GM12878 (cell line): Measurements from ENCODE around the gene SEMA4F. TPM values are rescaled to one million over a fixed set of nuclear protein-coding genes. Genes with fewer than 3 reads are reported as not detected.

Experiments
- ATAC-seq: fragments of 200-7000 bp; cut with Tn5 transposase; 3 replicates; pipeline ENCODE4 v1.9.1; 2020; ENCODE audit warnings: mild to moderate bottlenecking, moderate library complexity
- BruUV-seq: library from RNA; stranded (reverse); fragments of 400-500 nt; replicated peaks from 2 replicates; lab custom pipeline; 2021; lab: Mats Ljungman, UMichigan
- CTCF ChIA-PET: fragments of 300-600 bp; sonication (Branson Sonifier 250); formaldehyde crosslinking; extraction: SDS; loops from one replicate; lab custom pipeline; 2021; ENCODE audit warnings: inconsistent platforms; lab: Yijun Ruan, JAX
- POLR2A ChIA-PET: fragments of 350-600 bp; formaldehyde crosslinking; extraction: SDS; loops from one replicate; lab custom pipeline; 2021; ENCODE audit warnings: inconsistent platforms; lab: Charles Lee
- RAD21 ChIA-PET: fragments of 300-600 bp; sonication (Branson Sonifier 250); formaldehyde crosslinking; loops from one replicate; lab custom pipeline; 2023; ENCODE audit warnings: antibody characterized with exemption; ENCODE audit not compliant: unreplicated experiment; lab: Charles Lee
- SMC1A ChIA-PET: fragments of 300-600 bp; sonication (Branson Sonifier 250); formaldehyde crosslinking; loops from one replicate; lab custom pipeline; 2023; ENCODE audit not compliant: unreplicated experiment, uncharacterized antibody; lab: Charles Lee
- DNase-seq: peaks from one replicate; pipeline ENCODE4 v3.0.0-alpha.2; 2011; ENCODE audit warnings: low read depth, low spot score
- FAIRE-seq: peaks from 3 replicates; lab custom pipeline; 2011; peaks lifted over from hg19 to GRCh38; lab: Jason Lieb, UNC
- H2AFZ ChIP-seq: 2 replicates; pipeline ENCODE4 v1.6.0; 2011; ENCODE audit warnings: low read depth, low read length, control low read depth; ENCODE audit not compliant: control insufficient read depth
- H3K27ac ChIP-seq: 2 replicates; pipeline ENCODE4 v1.5.1; 2011; ENCODE audit warnings: control low read depth; ENCODE audit not compliant: control insufficient read depth, insufficient read depth
- H3K27me3 ChIP-seq, 2 experiments: replicated peaks in 1 of 2; 2 replicates each; pipeline versions ENCODE4 v1.6.0 to v1.6.1; 2011; ENCODE audit warnings: low read length in 1 of 2; ENCODE audit not compliant: control insufficient read depth in 2 of 2, insufficient read depth in 2 of 2
- H3K36me3 ChIP-seq, 2 experiments: 2 replicates each; pipeline ENCODE4 v1.5.1; 2011; ENCODE audit warnings: low read length in 1 of 2; ENCODE audit not compliant: control insufficient read depth in 2 of 2, insufficient read depth in 2 of 2
- H3K4me1 ChIP-seq: 2 replicates; pipeline ENCODE4 v1.6.1; 2011; ENCODE audit warnings: mild to moderate bottlenecking, low read length, moderate library complexity, mixed read lengths; ENCODE audit not compliant: control insufficient read depth, insufficient read depth
- H3K4me2 ChIP-seq: 2 replicates; pipeline ENCODE4 v1.6.0; 2011; ENCODE audit warnings: control low read depth; ENCODE audit not compliant: control insufficient read depth, insufficient read depth
- H3K4me3 ChIP-seq: fragments of 200-600 bp; sonication (generic); 2 replicates; pipeline ENCODE4 v1.5.1; 2016
- H3K79me2 ChIP-seq: 2 replicates; pipeline ENCODE4 v1.6.0; 2011; ENCODE audit warnings: low read length; ENCODE audit not compliant: control insufficient read depth, insufficient read depth
- H3K9ac ChIP-seq: 2 replicates; pipeline ENCODE4 v1.8.0; 2011; ENCODE audit warnings: low read length, control low read depth, mixed read lengths; ENCODE audit not compliant: control insufficient read depth, insufficient read depth
- H3K9me3 ChIP-seq: replicated peaks from 3 replicates; pipeline ENCODE4 v1.5.1; 2011; ENCODE audit warnings: mild to moderate bottlenecking, low read length; ENCODE audit not compliant: control insufficient read depth, insufficient read depth
- H4K20me1 ChIP-seq: 2 replicates; pipeline ENCODE4 v1.6.0; 2011; ENCODE audit not compliant: control insufficient read depth, insufficient read depth
- ASH2L ChIP-seq: fragments of 300-600, 200-600 bp; sonication (generic); IDR thresholded peaks from 2 replicates; pipeline ENCODE4 v1.6.1; 2017; ENCODE audit warnings: low read depth, mild to moderate bottlenecking, borderline replicate concordance
- BRCA1 ChIP-seq: IDR thresholded peaks from 2 replicates; pipeline ENCODE4 v1.6.1; 2011; ENCODE audit warnings: low read depth, low read length, improper control_type of control experiment
- CHD1 ChIP-seq: IDR thresholded peaks from 2 replicates; pipeline ENCODE4 v1.6.1; 2012; ENCODE audit warnings: low read depth, low read length, improper control_type of control experiment
- EGR1 ChIP-seq, 2 experiments: IDR thresholded peaks; 1 replicate in 1 of 2; 2 replicates in 1 of 2; pipeline ENCODE4 v1.6.1; 2011 to 2012; ENCODE audit warnings: low read depth in 2 of 2, low read length in 2 of 2, borderline replicate concordance in 1 of 2, mild to moderate bottlenecking in 1 of 2, moderate library complexity in 1 of 2
- KLF5 ChIP-seq: fragments of 450-650 bp; IDR thresholded peaks from 2 replicates; pipeline ENCODE4 v1.6.1; 2014; ENCODE audit warnings: mild to moderate bottlenecking; ENCODE audit not compliant: partially characterized antibody
- PRDM15 ChIP-seq: fragments of 450-650 bp; formaldehyde crosslinking; IDR thresholded peaks from 2 replicates; pipeline ENCODE4 v1.4.0; 2020; ENCODE audit warnings: mild to moderate bottlenecking, moderate library complexity
- RUNX3 ChIP-seq: IDR thresholded peaks from 2 replicates; pipeline ENCODE4 v1.6.1; 2012; ENCODE audit warnings: low read length, inconsistent platforms
- SMC3 ChIP-seq: IDR thresholded peaks from 2 replicates; pipeline ENCODE4 v1.6.1; 2011; ENCODE audit warnings: low read length, improper control_type of control experiment, borderline replicate concordance
- SP1 ChIP-seq: IDR thresholded peaks from one replicate; pipeline ENCODE4 v1.6.1; 2011; ENCODE audit warnings: low read depth, low read length
- SPI1 ChIP-seq: IDR thresholded peaks from 2 replicates; pipeline ENCODE4 v1.6.1; 2011; ENCODE audit warnings: low read depth, mild to moderate bottlenecking, low read length, moderate library complexity, borderline replicate concordance; ENCODE audit not compliant: insufficient read depth
- SRF ChIP-seq, 2 experiments: IDR thresholded peaks; 2 replicates each; pipeline ENCODE4 v1.6.1; 2011; ENCODE audit warnings: low read depth in 2 of 2, low read length in 2 of 2, mild to moderate bottlenecking in 1 of 2, moderate library complexity in 1 of 2
- TCF12 ChIP-seq: IDR thresholded peaks from 2 replicates; pipeline ENCODE4 v1.6.1; 2011; ENCODE audit warnings: low read depth, mild to moderate bottlenecking, low read length
- WGBS: methylation state at CpG from one replicate; pipeline ENCODE4 v1.1.6; 2016; ENCODE audit warnings: low lambda C conversion rate; ENCODE audit not compliant: insufficient replicate concordance, insufficient coverage; ENCODE audit errors: missing lambda C conversion rate; 5-methylcytosine and 5-hydroxymethylcytosine counted together
- in situ Hi-C: fragments of 300-500 bp; cut with MboI; formaldehyde crosslinking; loops from 9 replicates; pipeline ENCODE4 v1.14.3; 2018; ENCODE audit warnings: mixed read lengths
- intact Hi-C: fragments of 100-400 bp; cut with micrococcal nuclease; formaldehyde crosslinking; loops from one replicate; pipeline ENCODE4 v1.14.2; 2022; ENCODE audit not compliant: unreplicated experiment
- polyA plus RNA-seq, 11 experiments: library from polyadenylated mRNA; depleted of rRNA in 4 of 11; unstranded in 6 of 11; stranded (reverse) in 5 of 11; fragments of >200 nt; fragmentation: Nextera tagmentation in 4 of 11; fragmentation: Illumina TruSeq in 1 of 11; extraction: Ambion mirVana in 4 of 11; extraction: Trizol in 1 of 11; gene quantifications; 1 replicate in 1 of 11; 2 replicates in 10 of 11; pipeline versions ENCODE4 v1.2.1 to v1.2.3, GENCODE V29; 2011 to 2016; ENCODE audit warnings: inconsistent platforms in 2 of 11, missing spikeins in 2 of 11, low read depth in 1 of 11
- total RNA-seq, 4 experiments: library from RNA; depleted of rRNA in 3 of 4; stranded (reverse); fragments of >200 nt in 3 of 4; fragmentation: Illumina TruSeq in 1 of 4; extraction: Trizol in 1 of 4; gene quantifications; 2 replicates each; pipeline versions ENCODE4 v1.2.1 to v1.2.3, GENCODE V29; 2013 to 2021
- TF ChIP-seq, protein P1 (sequence below): fragments of 450-650 bp; IDR thresholded peaks from 2 replicates; pipeline ENCODE4 v1.6.1; 2017; ENCODE audit warnings: mild to moderate bottlenecking, low read depth, inconsistent platforms; ENCODE audit not compliant: poor library complexity, severe bottlenecking
- TF ChIP-seq, protein P2 (sequence below): IDR thresholded peaks from 2 replicates; pipeline ENCODE4 v1.6.1; 2011; ENCODE audit warnings: borderline replicate concordance, low read depth, mild to moderate bottlenecking, moderate library complexity, mixed read lengths, low read length; ENCODE audit not compliant: insufficient read depth; ENCODE audit errors: extremely low read length
- TF ChIP-seq, protein P3 (sequence below): IDR thresholded peaks from 2 replicates; pipeline ENCODE4 v1.6.1; 2011; ENCODE audit warnings: borderline replicate concordance, low read depth, mild to moderate bottlenecking, moderate library complexity, low read length; ENCODE audit not compliant: insufficient read depth, poor library complexity, severe bottlenecking

The SEMA4F gene
- total and polyA plus RNA-seq, 10 of the 15 experiments (the other 5 are each of a cell fraction or from before 2014, with no cell fraction given) = 0.26 to 3.0 (median 2.1) TPM

DNA sequence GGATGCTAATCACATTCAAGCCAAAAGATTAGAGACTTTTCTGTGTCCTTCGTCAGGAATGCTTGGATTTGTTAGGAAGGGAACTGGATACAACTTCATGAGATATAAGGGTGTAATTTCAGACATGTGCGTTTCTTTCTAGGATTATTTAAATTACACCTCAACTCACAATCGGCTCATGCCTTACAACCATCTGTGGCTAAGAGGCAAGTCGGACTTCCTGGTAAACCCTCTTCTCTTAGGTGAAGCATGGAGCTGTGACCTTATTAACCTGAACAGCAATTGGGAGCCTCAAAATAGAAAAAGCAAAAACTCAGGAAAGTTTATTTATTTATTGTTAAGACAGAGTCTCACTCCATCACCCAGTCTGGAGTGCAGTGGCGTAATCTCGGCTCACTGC lies 61.8 kb downstream of the SEMA4F start:
- ChIA-PET CTCF (interaction anchor here (0.7 to 6.9 kb wide), 8 partner anchors 10 to 160 kb away, joined by 3 to 111 read pairs (median 4); no protein-coding TSS in a partner anchor), SMC1A (interaction anchor here (1.4 to 3.4 kb wide), 4 partner anchors 24 to 268 kb away, joined by 3 to 39 read pairs (median 4); no protein-coding TSS in a partner anchor), RAD21 (interaction anchor here (1.0 to 1.4 kb wide), 4 partner anchors 121 to 160 kb away, joined by 3 to 6 read pairs (median 4); no protein-coding TSS in a partner anchor), POLR2A (interaction anchor here (0.6 kb wide), 1 partner anchor 15 kb away, joined by 5 read pairs; no protein-coding TSS in a partner anchor)
- ATAC-seq (no peak), FAIRE-seq (no peak), DNase-seq (no peak)
- peak overlapping the region; percentile 82 for H2AFZ ChIP-seq
- no peaks in the 10 kb centered on the region for H3K79me2 ChIP-seq
- H3K4me3 ChIP-seq = peak overlapping the region; percentile 71
- WGBS = 31% methylated on average over 6 of the region's 6 CpGs
- no peaks in the 10 kb centered on the region for H3K9me3 ChIP-seq
- H3K27ac ChIP-seq = no peak overlapping the region
- H3K4me2 ChIP-seq = peak overlapping the region; percentile 81
- BruUV-seq = no TSS peak
- intact Hi-C loops (loop anchor here (1.0 to 2.0 kb wide), 2 partner anchors 119 to 160 kb away; partner anchors contain the start of gene HK2), in situ Hi-C loops (no loop called here)
- no peaks in the 10 kb centered on the region for H3K4me1 ChIP-seq
- peaks cover 4 to 6% of the 10 kb centered on the region in 2 experiments; a peak in 2 of 4 replicates for H3K27me3 ChIP-seq
- H3K9ac ChIP-seq = no peak overlapping the region
- H4K20me1 ChIP-seq = no peaks in the 10 kb centered on the region
- H3K36me3 ChIP-seq = no peaks in the 10 kb centered on the region
- TF ChIP-seq, protein P1, sequence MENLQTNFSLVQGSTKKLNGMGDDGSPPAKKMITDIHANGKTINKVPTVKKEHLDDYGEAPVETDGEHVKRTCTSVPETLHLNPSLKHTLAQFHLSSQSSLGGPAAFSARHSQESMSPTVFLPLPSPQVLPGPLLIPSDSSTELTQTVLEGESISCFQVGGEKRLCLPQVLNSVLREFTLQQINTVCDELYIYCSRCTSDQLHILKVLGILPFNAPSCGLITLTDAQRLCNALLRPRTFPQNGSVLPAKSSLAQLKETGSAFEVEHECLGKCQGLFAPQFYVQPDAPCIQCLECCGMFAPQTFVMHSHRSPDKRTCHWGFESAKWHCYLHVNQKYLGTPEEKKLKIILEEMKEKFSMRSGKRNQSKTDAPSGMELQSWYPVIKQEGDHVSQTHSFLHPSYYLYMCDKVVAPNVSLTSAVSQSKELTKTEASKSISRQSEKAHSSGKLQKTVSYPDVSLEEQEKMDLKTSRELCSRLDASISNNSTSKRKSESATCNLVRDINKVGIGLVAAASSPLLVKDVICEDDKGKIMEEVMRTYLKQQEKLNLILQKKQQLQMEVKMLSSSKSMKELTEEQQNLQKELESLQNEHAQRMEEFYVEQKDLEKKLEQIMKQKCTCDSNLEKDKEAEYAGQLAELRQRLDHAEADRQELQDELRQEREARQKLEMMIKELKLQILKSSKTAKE = no peak
- no peak for TF ChIP-seq SRF (IDR thresholded peaks at IDR 0.05; ENCODE audit: low read depth in 2 of 2, low read length in 2 of 2)
- TF ChIP-seq, protein P2, sequence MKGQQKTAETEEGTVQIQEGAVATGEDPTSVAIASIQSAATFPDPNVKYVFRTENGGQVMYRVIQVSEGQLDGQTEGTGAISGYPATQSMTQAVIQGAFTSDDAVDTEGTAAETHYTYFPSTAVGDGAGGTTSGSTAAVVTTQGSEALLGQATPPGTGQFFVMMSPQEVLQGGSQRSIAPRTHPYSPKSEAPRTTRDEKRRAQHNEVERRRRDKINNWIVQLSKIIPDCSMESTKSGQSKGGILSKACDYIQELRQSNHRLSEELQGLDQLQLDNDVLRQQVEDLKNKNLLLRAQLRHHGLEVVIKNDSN = no peak
- TF ChIP-seq RUNX3 = no peak
- no peak for TF ChIP-seq PRDM15 (CRISPR knock-in tag)
- TF ChIP-seq SPI1 = no peak
- no peak for TF ChIP-seq CHD1
- TF ChIP-seq, protein P3, sequence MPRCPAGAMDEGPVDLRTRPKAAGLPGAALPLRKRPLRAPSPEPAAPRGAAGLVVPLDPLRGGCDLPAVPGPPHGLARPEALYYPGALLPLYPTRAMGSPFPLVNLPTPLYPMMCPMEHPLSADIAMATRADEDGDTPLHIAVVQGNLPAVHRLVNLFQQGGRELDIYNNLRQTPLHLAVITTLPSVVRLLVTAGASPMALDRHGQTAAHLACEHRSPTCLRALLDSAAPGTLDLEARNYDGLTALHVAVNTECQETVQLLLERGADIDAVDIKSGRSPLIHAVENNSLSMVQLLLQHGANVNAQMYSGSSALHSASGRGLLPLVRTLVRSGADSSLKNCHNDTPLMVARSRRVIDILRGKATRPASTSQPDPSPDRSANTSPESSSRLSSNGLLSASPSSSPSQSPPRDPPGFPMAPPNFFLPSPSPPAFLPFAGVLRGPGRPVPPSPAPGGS = no peak
- no peak for TF ChIP-seq EGR1 (IDR thresholded peaks at IDR 0.05; ENCODE audit: borderline replicate concordance in 1 of 2, low read depth in 2 of 2, low read length in 2 of 2)
- no peak for TF ChIP-seq BRCA1
- TF ChIP-seq KLF5 = no peak
- no peak for TF ChIP-seq ASH2L
- no peak for TF ChIP-seq SP1
- no peak for TF ChIP-seq TCF12
- no peak for TF ChIP-seq SMC3
